HG02938 (cell line): ENCODE data around the gene MPPED1.

Experiments used
- ATAC-seq: cut with Tn5 transposase; IDR thresholded peaks from one replicate; pipeline ENCODE4 v1.9.1; 2021; ENCODE audit warnings: mild to moderate bottlenecking, moderate library complexity; ENCODE audit not compliant: unreplicated experiment

The MPPED1 gene

DNA sequence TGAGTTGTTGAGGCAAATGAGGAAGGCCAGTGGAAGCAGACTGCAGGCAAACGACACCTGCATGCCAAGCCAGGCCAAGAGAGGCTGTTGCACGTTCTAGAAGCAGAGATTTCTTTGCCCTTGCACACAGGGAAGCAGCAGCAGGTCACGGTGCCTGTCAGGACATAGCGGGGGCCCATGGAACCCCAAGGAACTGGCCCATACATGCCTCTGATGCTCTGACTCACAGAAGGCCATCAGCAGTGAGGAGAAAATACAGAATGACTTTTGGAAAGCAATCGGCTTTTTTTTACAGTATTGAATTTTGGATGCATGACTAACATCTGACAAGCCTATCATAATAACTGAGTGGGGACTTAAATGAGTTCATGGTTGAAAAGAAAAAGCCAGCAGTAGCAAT, 123.9 kb downstream of the MPPED1 start:
- ATAC-seq: no peak

DNA sequence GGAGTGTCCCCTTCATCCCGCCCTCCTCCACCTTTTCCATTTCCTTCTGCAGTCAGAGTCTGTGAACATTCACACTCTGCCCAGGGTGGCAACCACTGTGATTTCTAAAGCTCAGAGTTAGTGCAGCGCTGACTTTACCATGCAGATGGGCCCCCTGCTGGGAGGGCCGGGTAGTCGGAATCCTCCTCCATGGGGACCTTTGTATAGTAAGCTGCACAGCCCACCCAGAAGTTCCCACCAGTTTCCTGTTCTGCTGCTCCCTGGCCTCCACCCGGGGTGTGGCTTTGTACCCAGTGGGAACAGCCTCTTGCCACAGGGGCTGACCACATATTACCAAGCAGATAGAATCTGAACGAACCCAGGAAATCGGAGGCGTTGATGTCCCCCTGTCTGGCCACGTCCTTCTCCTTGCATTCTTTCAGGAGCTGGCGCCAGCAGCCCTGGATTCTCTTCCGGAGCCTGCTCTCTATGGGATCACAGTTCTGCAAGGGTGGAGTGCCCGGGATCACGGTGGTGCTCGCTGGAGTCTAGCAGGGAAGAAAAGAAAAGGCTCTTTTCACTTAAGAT, 125.3 kb downstream of the MPPED1 start:
- no peak for ATAC-seq

DNA sequence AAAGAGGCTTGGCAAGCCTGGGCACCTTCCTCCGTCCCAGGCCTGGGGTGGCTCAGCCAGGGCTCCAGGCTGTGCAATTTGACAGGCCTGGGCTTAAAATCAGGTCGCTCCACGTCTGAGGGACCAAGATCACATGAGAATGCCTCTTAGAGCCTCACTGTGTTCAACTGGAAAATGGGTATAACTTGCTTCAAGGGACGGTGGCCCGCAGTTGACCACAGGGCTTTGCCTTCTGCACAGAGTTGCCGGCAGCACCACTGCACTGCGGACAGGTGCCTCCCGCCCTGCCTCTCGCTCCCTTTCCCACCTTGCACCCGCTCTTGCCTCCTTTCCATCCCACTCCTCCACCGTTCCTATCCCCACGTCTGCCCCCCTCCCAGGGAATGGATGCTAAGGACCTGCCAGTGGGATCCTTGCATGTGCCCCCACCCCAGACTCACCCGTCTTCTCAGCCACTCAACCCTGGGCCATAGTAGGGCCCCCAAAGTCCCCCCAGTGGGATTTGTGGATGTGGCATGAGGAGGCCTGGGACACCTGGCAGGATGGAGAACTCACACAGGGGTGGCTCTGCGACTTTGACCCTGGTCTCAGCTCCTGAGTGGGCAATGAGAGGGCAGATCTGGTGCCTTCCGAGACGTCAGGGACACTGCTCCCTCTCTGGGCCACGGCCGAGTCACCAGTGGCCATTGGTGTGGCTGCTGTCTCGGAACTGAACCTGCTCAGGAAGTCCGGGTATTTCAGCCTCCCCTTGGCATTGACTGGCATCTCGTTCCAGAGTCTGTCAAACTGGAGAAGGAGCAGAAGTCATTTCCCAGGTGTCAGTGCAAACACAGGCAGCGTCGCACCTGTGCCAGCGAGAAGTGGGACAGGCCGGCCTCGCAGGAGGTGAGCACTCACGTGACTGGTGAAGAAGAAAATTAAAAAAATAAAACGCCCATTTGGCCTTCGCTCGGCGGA, 128.0 kb downstream of the MPPED1 start:
- ATAC-seq: no peak

DNA sequence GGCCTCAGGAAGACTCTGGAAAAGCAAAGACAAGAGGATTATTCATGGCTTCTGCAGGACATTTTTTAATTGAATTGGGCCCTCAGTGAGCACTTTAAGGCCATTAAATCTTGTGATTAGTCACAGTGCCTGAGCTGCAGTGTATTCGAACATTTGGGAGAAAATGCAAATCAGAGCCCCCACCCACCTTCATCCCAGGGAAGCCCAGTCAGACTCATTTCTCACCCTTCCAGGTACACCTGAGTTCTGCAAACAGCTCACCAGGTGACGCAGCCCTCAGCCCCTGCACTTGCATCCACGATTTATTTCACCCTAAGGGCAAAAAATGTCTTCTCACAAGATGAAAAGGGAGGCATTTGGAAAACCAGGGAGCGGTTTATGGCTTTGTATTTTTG, 128.7 kb downstream of the MPPED1 start:
- ATAC-seq: no peak

DNA sequence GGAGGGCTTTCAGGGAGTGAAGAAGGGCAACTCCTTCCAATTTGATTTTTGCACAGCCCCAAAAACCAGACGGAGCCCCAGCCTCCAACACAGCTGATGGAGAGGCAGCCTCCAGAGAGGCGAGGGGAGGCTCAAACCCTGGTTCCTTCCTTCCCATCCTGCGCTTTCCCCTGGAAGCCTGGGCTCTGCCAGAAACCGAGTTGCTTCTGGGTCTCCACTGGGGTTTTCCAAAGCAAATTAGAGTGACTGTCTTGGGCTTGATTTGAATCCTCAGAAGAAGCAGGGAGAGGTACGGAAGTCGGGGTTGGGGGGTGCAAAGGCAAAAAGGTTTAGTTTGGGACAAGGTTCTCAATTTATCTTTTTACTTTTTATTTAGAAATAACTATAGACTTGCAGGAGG, 129.2 kb downstream of the MPPED1 start:
- ATAC-seq: no peak

DNA sequence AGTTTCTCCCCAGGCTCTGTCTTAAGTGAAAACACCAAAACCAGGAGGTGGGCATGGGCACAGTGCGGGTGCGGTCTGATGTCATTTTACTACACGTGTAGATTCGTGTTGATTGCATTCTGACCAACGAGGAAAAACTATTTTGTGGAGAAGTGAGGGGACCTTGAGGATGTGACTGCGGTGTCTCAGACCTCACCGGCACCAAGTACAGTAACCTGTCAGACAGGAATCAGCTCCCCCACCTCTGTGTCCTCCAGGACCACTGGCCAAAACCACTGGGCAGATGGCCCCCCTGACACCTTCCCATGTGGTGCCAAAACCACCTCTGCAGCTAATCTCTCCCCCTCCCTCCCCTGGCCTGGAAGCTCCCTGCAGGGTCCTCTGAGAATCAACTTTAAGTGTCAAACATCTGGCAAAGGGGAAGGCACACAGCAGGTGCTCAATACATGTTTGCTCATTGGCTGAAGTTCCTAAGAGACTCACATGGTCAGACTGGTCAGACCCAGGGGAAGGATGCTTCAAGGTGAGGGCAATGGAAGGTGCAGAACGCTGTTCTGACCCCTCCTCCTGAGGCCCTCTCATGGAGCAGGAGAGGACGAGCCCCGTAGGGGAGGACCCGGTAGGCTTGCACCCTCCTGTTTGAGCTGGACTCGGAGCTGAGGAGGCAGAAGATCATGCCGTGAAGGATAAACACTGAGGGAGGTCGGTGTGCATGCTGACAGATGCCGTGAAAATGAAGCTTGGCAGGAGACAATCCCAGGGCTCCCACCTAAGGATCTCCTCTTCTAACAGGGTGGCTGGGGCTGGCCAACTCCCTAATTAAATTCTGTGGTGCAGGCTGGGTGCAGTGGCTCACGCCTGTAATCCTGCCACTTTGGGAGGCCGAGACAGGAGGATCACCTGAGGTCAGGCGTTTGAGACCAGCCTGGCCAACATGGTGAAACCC, 129.9 kb downstream of the MPPED1 start:
- ATAC-seq: no peak

DNA sequence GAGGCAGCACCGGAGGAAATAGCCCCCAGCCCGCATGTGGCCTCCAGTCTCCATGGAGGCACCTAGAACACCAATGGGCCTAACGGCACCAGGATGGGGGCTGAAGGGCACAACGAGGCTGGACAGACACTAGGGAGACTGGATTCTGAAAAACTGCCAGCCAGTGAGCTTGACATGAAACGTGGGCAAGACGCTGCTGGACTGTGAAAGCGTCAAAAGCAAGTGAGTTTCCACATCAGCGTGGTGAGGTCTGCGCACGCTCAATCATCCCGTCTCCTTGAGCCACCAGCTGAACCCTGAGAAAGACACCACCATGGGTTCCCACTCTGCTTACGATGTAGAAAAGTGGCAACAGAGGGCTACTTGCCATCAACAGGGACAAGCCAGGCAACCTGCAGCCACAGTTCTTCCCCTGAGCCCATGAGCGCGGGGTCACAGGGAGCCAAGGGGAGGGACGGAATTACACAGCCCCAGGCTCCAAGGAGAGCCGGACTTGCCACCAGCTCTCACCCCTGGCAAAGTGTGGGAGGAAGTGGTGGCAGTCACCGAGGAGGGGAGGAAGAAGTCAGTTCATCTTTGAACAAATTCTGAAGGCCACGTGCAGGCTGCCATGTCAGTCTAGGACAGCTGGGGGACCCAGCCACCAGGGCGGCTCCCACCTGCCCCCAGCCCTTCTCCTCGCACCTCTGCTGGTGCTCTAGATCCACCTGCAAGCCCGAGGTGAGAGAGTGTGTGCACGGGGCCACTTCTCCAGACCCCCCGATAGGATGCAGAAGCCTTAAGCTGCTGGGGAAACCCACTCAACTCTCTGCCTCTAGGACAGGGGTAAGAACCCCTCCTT, 131.1 kb downstream of the MPPED1 start:
- ATAC-seq: no peak

DNA sequence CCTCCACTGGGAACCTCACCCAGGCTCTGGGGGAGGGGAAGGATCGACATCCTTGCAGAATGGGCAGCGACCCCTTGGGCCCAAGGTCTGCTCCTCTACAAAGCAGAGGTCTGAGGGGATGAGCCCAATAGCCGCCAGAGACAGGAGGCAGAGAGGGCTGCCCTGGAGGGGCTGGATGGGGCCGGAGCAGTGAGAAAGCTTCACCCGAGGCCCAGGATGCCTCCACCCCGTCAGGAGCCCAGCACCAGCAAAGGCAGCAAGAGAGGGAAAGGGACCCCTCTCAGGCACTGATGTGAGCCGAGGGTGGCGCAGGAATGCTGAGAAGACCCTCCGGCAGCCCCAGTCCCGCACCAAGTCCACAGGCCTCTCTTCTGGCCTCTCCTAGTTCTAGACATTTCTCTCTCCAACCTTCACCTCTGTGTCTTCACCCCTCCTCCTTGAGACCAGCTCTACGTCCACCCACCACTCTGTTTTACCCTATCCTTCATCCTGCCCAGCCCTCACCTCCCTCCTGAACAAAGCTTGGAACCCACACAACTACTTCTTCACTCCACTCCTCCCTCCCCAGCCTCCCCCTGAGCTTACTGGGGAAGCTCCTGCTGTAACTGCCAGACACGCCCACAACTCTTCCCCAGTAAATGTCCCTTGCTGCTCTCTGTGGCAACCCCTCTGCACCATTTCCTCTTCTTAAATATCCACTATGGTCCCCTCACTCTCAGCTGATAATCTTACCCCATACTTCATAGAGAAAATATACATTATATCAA, 131.9 kb downstream of the MPPED1 start:
- no peak for ATAC-seq

DNA sequence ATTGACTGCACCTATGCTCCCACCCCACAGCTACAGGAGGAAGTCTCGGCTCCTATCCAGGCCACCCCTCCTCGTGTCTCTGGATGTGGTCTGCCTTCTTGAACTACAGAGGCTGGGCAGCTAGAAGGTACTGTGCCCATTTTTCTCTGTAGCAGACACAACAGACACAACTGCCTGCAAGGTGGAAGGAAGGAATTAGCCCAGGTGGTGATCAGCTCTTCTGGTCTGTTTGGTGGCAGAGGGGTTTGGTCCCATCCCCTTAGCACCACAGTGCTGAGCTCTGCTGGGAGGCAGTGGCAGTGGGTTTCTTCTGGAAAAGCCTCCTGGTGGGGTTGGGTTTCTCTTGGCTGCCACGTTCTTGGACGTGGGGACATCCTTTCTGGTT, 132.5 kb downstream of the MPPED1 start:
- no peak for ATAC-seq

DNA sequence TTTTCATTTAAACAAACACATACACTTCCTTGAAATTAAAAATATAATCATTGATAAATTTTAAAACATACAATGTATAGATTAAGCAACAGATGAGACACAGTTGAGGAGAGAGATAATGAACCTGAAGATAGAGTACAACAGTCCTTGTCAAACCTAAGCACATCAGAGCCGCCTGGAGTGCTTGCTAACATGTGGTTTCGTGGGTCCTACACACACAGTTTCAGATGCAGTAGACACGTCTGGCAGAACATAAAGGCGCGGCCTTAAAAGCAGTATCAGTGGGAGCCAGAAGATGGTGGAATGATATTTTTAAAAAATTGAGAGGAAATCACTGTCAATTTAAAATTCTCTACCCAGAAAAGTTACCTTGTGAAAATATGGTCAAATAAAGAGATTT, 134.4 kb downstream of the MPPED1 start:
- ATAC-seq: no peak

DNA sequence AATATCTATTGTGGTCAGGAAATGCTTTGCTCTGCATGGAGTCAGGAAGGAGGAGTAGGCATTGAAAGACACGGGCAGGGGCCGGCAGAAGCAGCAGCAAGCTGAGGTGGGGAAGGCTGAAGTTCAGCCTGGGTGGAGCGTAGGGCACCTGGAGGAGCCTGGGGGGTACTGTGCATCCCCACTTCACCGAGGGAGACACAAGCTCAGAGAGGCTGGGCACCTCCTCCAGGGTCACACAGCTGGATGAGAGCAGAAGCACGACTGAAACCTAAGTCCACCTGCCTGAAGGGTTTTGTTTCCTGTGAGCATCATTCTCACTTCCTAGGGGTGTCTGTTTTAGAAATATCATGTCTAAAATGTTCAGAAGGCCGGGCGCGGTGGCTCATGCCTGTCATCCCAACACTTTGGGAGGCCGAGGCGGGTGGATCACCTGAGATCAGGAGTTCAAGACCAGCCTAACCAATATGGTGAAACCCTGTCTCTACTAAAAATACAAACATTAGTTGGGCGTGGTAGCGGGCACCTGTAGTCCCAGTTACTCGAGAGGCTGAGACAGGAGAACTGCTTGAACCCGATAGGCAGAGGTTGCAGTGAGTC, 138.3 kb downstream of the MPPED1 start:
- ATAC-seq: no peak

DNA sequence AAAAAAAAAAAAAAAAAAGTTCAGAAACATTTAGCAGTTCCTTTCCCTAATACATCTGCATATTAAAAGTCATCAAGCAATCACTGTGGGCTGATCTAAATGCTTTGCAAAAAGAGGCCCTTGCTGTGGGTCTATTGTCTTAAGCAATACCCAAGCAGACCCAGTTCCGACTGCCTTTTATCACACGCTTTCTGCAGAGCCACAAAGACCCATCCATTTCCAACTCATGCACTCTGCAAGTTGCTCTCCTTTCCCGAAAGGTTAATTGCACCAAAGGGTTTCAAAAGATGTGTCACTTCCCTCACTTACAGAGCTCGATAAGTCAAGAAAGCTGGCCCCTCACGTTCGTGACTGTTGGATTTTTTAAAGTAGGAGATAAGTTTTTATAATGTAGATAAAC, 138.9 kb downstream of the MPPED1 start:
- ATAC-seq: no peak

DNA sequence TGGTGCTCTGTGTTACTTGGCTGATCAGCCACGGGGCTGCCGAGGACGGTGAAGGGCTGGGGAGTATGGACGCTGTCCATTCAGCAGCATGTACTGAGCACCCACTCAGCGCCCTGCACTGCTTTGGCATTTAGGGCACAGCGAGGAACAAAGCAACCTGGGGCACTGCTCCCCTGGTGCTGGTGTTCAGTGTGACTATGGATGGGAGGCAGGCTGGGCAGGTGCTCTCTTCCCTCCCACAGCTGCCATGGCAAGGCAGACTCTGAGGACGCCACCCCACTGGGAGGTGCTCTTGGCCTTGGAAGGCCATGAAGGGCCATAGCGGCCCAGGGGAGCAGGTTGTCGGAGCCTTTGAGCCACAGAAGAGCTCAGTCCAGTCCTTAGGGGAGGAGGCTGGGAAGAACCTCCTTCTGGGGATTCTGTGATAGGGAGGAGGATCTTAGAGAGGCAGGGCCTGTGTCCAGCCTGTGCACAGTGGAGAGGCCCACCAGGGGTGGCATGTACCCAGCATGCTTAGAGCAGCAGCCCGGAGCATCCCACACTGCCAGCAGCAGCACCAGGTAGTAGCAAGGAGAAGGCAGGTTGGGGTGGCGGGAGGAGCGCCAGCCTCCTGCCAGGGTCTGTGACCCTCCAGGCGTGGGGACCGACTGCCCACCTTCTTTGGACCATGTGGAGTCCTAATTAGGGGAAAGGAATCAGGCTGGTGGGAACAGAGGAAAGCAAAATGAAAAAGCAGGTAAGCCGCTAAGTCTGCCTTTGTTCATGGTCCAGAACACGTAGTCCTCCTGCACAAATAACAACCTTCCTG, 141.8 kb downstream of the MPPED1 start:
- ATAC-seq: no peak

DNA sequence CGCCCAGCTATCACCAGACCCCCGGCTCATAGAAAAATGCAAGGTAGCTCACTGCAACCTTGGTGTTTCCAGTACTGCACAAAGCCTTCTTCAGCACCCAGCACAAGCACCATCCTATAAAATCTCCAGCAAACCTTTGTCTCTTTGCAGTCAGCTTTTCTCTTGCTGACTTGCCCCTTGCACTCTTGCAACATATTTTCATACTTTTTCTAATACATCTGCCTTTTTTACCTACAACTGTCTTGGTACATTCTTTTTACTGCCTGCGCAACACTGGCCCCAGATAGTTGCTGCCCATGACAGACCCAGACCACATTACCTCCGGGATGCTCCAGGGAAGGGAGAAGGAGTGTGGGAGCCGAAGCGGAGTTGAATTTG, 142.4 kb downstream of the MPPED1 start:
- no peak for ATAC-seq

DNA sequence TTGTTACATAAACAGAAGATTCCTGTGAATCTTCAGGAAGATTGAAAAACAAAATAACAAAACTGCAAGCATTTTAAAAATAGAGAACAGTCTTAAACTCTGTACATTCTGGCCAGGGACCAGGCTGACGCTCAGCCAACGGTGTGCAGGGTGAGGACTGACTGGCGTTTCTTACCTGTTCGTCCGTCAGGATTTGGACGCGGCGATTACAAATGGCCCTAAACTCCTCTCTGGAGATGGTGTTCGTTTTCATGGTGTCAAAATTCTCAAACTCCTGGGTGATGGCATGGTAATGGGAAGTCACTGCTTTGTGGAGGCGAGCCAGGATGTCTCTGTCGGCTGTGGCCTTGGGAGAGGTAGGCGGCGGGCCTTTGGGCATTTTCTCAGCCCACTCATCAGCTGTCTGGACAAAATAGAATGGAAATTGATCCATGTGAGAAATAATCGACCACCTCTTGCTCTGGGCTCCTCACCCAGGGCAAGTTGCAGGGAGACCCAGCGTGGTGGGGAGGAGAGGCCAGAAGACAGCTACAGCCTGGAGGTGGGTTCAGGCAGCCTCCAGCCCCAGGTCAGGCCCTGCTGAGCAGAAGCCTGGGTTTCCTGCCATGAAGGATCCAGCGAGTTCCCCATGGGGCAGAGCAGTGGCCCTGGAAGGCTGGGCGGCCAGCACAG, 143.0 kb downstream of the MPPED1 start:
- ATAC-seq: no peak

DNA sequence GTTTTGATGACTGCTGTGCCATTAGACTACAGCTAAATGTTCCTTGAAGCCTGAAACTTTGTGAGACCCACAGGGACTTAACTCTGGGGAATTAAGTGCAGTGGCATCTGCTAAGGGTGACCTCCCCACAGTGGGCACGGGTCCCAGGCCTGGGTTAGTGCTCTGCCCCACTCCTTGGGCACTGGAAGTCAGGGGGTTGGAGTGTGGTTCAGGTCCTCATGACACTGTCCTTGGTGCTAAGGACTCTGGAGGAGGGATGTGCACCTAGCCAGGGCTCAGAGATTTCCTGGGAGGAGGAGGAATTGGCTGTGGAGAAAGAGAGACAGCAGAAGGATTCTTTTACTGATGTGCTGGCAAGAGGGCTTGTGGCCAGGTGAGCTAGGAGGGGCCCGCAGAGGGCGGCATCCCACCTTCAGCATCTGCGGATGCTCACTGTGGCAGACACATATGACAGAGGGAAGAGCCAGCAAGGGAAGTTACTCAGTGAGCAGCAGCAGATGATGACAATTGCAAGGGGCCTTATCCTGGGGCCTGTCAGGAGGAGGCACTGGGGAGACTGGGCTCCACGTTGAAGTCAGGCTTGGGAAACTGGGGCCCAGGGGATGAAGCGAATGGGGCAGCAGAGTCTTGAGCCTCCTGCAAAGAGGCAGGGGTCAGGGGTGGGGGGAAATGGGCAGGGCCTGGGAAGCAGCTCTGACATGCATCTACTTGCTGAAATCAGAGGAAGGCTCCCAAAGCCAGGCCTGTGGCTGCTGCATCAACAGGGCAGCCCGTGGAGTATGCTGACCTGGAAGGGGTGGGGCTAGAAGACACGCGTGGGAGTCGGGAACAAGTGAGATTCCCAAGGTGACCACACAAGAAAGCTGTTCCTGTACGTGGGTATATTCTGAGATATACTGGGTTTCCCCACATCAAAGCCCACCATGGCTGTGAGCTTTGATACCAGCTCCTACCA, 144.0 kb downstream of the MPPED1 start:
- ATAC-seq: no peak
